Stimulated activated CD4-positive, alpha-beta T cell treated with anti-CD3 and anti-CD28 coated beads, Interleukin-2, amount 100 ng/mL, for 48 hours (primary cell): ENCODE results near the gene ALDH3B2.
"Not testable (repeated sequence)": the region's sequence is repeated elsewhere in the genome, so short reads cannot be mapped to it uniquely, and the experiment has no call there.

Experiments
- DNase-seq, 2 donors: peaks; one replicate each; pipeline ENCODE4 v3.0.0-alpha.2; 2020

Gene ALDH3B2

GRCh38 chr11:67674442-67674871, at the start of gene ALDH3B2:
Gene ALDH3B2 (minus strand): TSS chr11:67674623. CDS start chr11:67666935, 7,688 bp downstream.
- no peak for DNase-seq

GRCh38 chr11:67723036-67723435, 48.6 kb upstream of the ALDH3B2 start:
- not testable (repeated sequence) for DNase-seq

- DNase-seq: not testable (repeated sequence)
Observed at GRCh38 chr11:67716226-67716625, 41.8 kb upstream of the ALDH3B2 start.

- DNase-seq: not testable (repeated sequence)
Observed at GRCh38 chr11:67715801-67716200, 41.4 kb upstream of the ALDH3B2 start.

DNA sequence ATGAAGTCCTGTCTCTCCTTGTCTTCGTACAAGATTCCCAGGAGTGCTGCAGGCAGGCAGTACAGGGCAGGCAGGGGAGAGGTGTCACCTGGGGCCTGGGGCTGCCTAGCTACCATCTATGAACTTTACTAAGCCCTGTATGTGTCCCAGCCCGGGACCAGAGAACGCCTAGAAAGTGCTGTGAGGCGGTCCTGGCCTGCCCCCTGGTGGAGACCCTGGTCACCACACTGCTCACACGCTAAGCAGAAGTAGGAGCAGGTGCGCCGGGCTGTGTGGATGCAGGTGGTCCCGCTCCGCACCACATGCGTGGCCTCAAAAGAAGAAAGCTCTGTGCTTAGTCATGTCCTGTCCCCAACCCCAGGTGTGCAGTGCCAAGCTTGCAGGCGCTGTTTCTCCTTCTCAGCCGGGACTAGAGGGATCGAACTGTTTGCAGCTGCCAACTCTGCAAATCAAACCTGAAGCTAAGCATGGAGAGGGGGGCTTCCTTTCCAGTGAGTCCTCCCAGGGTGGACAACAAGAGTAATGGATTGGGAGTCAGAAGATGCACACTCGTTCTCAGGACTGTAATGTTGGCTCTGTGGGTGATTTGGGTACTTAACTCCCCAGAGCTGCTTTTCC, 39.6 kb upstream of the ALDH3B2 start:
- DNase-seq: peak; percentile 28 to 42

DNA sequence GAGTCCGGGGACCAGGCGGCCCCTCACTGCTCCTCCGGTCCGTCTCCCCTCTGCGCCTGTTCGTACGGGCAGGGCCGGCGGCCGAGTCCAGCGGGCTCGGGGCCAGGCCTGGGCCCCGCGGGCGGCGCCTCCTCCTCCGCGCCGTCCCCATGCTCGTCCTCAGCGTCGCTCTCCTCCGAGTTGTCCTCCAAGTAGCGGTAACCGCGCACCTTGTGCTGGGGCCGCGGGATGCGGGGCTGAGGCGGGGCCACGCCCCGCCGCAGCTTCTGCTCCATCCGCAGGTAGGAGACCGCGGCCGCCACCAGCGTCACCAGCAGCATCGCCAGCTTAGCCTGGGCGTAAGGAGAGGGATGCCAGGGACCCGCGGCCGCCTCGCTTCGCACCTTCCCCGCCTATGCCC, 37.3 kb upstream of the ALDH3B2 start:
- not testable (repeated sequence) for DNase-seq

DNA sequence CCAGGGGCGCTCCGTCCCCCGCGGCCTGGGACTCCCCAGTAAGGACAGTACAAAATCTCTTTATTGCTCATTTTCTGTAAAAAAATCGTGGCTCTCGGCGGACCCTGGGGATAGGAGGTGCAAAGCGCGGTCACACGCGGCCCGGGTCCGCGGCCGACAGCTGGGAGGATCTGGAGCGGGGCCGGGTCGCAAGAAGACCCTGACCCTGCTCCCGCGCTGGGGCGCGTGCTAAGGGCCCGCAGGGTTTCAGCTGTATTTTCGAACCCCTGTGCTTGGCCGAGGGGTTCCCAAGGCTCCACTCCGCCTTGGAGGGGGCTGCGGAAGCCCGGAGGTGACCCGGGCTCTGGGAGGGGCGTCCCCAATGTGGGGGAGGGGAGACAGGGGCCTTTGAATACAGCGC, 36.8 kb upstream of the ALDH3B2 start:
- DNase-seq: not testable (repeated sequence)

GRCh38 chr11:67709806-67710205, 35.4 kb upstream of the ALDH3B2 start:
- DNase-seq: not testable (repeated sequence)

- DNase-seq: no peak
Observed at GRCh38 chr11:67705264-67705663, 30.8 kb upstream of the ALDH3B2 start.

- no peak for DNase-seq
Observed at GRCh38 chr11:67704524-67704923, 30.1 kb upstream of the ALDH3B2 start.

DNA sequence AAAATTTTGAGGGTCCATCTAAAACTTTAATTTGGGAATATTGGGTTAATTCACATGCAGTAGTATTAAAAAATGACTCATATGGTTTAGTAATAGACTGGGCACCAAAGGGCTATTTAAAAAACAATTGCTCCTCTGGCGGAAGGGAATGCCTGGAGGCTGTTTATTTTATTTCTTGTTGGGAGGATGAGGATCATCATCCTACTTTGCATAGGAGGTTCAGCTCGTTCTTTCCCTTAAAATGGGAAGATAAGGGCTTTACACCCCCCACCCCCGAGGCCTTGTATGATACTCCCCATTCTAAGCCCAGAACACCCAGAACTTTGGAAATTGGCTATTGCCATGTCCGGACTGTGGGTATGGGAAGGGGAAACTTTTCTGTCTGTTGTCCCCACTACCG, 29.3 kb upstream of the ALDH3B2 start:
- DNase-seq: not testable (repeated sequence)

- DNase-seq: no peak
Observed at GRCh38 chr11:67700548-67701262, 26.3 kb upstream of the ALDH3B2 start.

DNA sequence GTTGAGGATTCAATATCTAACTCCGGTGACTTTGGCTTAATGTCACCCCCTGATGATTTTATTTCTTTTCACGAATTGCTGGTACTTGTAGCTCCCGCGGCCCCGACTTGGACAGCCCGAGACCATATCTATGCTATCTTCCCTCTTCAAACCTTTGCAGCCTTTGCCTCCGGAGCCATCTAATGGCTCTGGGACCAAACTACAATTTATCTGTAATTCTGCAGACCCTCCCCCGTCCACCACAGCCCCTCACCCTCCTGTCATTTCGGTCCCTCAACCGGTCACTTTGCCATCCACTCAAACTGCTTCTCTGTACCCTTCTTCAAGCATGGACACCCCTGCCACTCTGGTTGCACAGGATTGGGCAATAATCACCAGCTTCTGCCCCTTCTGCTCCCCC, 25.7 kb upstream of the ALDH3B2 start:
- no peak for DNase-seq

DNA sequence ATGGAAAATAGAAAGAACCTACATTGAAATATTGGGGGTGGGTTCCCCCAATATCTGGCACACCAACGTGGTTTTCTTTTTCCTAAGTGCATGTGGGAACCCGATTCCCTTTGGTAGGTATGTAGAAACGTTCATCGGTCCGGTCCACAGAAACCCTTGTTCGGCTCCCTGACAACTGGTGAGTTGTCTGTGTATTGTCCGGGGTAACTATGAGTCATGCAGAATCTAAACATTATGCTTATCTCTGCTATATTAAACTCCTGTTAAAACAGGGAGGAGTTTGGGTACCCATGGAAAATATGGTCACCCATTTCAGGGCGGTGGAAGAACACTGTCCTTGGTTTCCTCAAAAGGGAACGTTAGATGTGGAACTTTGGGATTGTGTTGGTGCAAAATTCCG, 25.1 kb upstream of the ALDH3B2 start:
- no peak for DNase-seq

DNA sequence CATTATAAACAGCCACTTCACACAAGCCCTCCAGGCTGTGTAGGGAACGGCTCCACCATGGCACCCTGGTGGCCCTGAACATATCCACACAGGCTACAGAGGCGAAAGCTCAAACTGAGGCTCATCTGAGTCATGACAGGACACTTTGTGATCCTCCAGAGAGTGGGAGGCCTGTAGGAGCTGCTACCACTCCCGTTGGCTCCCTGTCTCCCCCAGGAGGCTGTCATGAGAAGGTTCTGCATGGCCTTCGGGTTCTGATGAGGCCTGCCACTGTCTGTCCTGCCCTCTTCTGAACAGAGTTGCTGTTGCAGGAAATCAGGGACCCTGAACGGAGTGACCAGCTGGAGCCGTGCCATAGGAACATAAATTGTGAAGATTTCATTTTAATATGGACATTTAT, 23.8 kb upstream of the ALDH3B2 start:
- no peak for DNase-seq

DNA sequence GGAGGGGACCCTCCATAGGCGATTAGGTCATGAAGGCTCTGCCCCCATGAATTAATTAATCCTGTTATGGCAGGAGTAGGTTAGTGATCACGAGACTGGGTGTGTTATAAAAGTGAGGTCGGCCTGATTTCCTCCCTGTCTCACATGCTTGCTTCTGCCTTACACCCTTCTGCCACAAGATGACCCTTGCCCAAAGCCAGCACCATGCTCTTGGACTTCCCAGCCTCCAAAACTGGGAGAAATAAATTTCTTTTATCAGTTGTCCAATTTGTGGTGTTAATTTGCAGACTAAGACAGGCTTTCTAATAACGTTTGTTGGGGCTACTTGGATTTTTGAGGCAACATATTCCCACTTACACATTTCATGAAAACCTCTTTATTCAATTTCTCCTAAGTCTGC, 23.4 kb upstream of the ALDH3B2 start:
- DNase-seq: no peak

DNA sequence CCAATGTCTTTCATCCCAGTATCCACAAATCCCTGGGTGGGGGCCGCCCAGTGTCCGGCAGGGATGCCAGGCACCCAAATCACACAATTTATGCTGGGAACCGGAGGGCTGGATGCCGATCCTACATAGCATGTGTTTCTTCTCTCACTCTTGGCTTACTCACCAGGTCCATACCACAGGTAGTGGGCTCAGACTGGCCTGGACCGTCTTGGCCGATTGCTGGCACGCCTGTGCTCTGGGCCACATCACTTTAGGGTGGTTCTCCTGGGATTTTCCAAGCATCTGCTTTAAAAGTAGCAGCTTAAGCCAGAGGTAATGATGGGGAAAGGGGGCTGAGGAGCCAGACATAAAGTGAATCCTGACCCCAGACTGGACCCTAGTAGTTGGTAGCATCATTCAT, 22.6 kb upstream of the ALDH3B2 start:
- DNase-seq: no peak

- no peak for DNase-seq
Observed at GRCh38 chr11:67695606-67696005, 21.2 kb upstream of the ALDH3B2 start.

GRCh38 chr11:67694875-67695555, 20.6 kb upstream of the ALDH3B2 start:
- no peak for DNase-seq

DNA sequence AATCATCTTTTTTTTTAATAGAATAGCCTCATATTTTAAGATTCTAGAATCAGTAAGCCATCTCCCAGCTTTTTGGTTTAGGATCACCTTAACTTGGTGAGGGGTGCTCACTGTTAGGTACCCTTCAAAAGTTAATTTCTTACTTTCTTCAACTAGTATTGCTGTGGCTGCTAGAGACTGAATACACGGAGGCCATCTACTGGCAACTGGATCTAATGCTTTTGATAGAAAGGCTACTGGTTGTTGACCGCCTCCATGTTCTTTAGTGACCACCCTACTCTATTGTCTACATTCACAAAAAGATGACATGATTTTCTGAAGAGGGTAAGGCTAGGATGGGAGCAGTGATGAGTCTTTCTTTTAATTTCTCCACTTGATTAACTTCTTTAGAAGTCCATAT, 16.7 kb upstream of the ALDH3B2 start:
- DNase-seq: no peak

DNA sequence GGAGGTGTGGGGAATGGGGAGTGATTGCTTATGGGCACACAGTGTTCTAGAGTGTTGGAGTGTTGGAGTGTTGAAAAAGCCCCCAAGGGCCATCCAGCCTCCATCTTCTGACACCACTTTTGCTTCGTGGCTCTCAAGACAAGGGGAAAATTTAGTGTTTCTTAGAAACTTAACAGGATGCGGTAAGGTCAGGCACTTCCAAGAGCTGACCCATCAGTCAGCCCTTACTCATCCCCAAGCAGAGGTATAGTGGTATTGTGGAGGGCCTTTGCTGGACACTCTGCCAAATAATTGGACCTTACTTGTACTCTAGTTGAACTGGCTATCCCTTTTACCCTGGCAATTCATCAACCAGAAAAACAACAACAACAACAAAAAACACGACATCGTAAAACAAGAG, 14.8 kb upstream of the ALDH3B2 start:
- no peak for DNase-seq

DNA sequence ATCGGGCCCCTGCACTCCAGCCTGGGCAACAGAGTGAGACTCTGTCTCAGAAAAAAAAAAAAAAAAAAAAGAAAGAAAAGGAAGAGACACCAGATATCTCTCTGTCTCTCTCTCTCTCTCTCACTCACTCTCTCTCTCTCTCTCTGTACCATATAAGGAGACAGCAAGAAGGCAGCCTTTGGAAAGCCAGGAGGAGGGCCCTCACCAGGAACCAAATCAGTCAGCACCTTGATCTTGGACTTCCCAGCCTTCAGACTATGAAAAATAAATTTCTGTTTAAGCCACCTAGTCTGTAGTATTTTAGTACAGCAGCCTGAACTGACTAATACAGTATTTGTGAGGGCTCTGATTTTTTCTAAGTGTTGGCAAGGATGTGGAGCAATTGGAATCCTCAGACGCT, 13.6 kb upstream of the ALDH3B2 start:
- DNase-seq: no peak

GRCh38 chr11:67685641-67686332, 11.4 kb upstream of the ALDH3B2 start:
- DNase-seq: not testable (repeated sequence)
